GM12878 (cell line): ENCODE measurements around the gene HAUS1. TPM values are rescaled to one million over a fixed set of nuclear protein-coding genes. Genes with fewer than 3 reads are reported as not detected.

ENCODE experiments used
- ATAC-seq: fragments of 200-7000 bp; cut with Tn5 transposase; 3 replicates; pipeline ENCODE4 v1.9.1; 2020; ENCODE audit warnings: mild to moderate bottlenecking, moderate library complexity
- BruUV-seq: library from RNA; stranded (reverse); fragments of 400-500 nt; replicated peaks from 2 replicates; lab custom pipeline; 2021; lab: Mats Ljungman, UMichigan
- CTCF ChIA-PET: fragments of 300-600 bp; sonication (Branson Sonifier 250); formaldehyde crosslinking; extraction: SDS; loops from one replicate; lab custom pipeline; 2021; ENCODE audit warnings: inconsistent platforms; lab: Yijun Ruan, JAX
- POLR2A ChIA-PET: fragments of 350-600 bp; formaldehyde crosslinking; extraction: SDS; loops from one replicate; lab custom pipeline; 2021; ENCODE audit warnings: inconsistent platforms; lab: Charles Lee
- RAD21 ChIA-PET: fragments of 300-600 bp; sonication (Branson Sonifier 250); formaldehyde crosslinking; loops from one replicate; lab custom pipeline; 2023; ENCODE audit warnings: antibody characterized with exemption; ENCODE audit not compliant: unreplicated experiment; lab: Charles Lee
- SMC1A ChIA-PET: fragments of 300-600 bp; sonication (Branson Sonifier 250); formaldehyde crosslinking; loops from one replicate; lab custom pipeline; 2023; ENCODE audit not compliant: unreplicated experiment, uncharacterized antibody; lab: Charles Lee
- DNase-seq: peaks from one replicate; pipeline ENCODE4 v3.0.0-alpha.2; 2011; ENCODE audit warnings: low read depth, low spot score
- FAIRE-seq: peaks from 3 replicates; lab custom pipeline; 2011; peaks lifted over from hg19 to GRCh38; lab: Jason Lieb, UNC
- H2AFZ ChIP-seq: 2 replicates; pipeline ENCODE4 v1.6.0; 2011; ENCODE audit warnings: low read depth, low read length, control low read depth; ENCODE audit not compliant: control insufficient read depth
- H3K27ac ChIP-seq: 2 replicates; pipeline ENCODE4 v1.5.1; 2011; ENCODE audit warnings: control low read depth; ENCODE audit not compliant: control insufficient read depth, insufficient read depth
- H3K27me3 ChIP-seq, 2 experiments: replicated peaks in 1 of 2; 2 replicates each; pipeline versions ENCODE4 v1.6.0 to v1.6.1; 2011; ENCODE audit warnings: low read length in 1 of 2; ENCODE audit not compliant: control insufficient read depth in 2 of 2, insufficient read depth in 2 of 2
- H3K36me3 ChIP-seq, 2 experiments: 2 replicates each; pipeline ENCODE4 v1.5.1; 2011; ENCODE audit warnings: low read length in 1 of 2; ENCODE audit not compliant: control insufficient read depth in 2 of 2, insufficient read depth in 2 of 2
- H3K4me1 ChIP-seq: 2 replicates; pipeline ENCODE4 v1.6.1; 2011; ENCODE audit warnings: mild to moderate bottlenecking, low read length, moderate library complexity, mixed read lengths; ENCODE audit not compliant: control insufficient read depth, insufficient read depth
- H3K4me2 ChIP-seq: 2 replicates; pipeline ENCODE4 v1.6.0; 2011; ENCODE audit warnings: control low read depth; ENCODE audit not compliant: control insufficient read depth, insufficient read depth
- H3K4me3 ChIP-seq: fragments of 200-600 bp; sonication (generic); 2 replicates; pipeline ENCODE4 v1.5.1; 2016
- H3K79me2 ChIP-seq: 2 replicates; pipeline ENCODE4 v1.6.0; 2011; ENCODE audit warnings: low read length; ENCODE audit not compliant: control insufficient read depth, insufficient read depth
- H3K9ac ChIP-seq: 2 replicates; pipeline ENCODE4 v1.8.0; 2011; ENCODE audit warnings: low read length, control low read depth, mixed read lengths; ENCODE audit not compliant: control insufficient read depth, insufficient read depth
- H3K9me3 ChIP-seq: replicated peaks from 3 replicates; pipeline ENCODE4 v1.5.1; 2011; ENCODE audit warnings: mild to moderate bottlenecking, low read length; ENCODE audit not compliant: control insufficient read depth, insufficient read depth
- H4K20me1 ChIP-seq: 2 replicates; pipeline ENCODE4 v1.6.0; 2011; ENCODE audit not compliant: control insufficient read depth, insufficient read depth
- CEBPB ChIP-seq, 2 experiments: fragments of 150-350 bp in 1 of 2; IDR thresholded peaks; 2 replicates each; pipeline ENCODE4 v1.6.1; 2012 to 2014; ENCODE audit warnings: low read depth in 2 of 2, low read length in 2 of 2, borderline replicate concordance in 1 of 2, inconsistent platforms in 1 of 2
- CHD1 ChIP-seq: IDR thresholded peaks from 2 replicates; pipeline ENCODE4 v1.6.1; 2012; ENCODE audit warnings: low read depth, low read length, improper control_type of control experiment
- CTCF ChIP-seq, 3 experiments: IDR thresholded peaks in 2 of 3; conservative IDR thresholded peaks in 1 of 3; 2 replicates each; pipeline ENCODE4 v1.5.1; 2011; ENCODE audit warnings: low read depth in 3 of 3, low read length in 3 of 3, mild to moderate bottlenecking in 3 of 3, control low read depth in 2 of 3, moderate library complexity in 2 of 3, inconsistent platforms in 1 of 3, mixed read lengths in 1 of 3; ENCODE audit not compliant: control insufficient read depth in 2 of 3, insufficient read depth in 1 of 3; ENCODE audit errors: extremely low read depth in 1 of 3
- NKRF ChIP-seq: fragments of 450-650 bp; conservative IDR thresholded peaks from 2 replicates; pipeline ENCODE4 v1.6.1; 2017; ENCODE audit warnings: mild to moderate bottlenecking, moderate library complexity
- RB1 ChIP-seq: fragments of 450-650 bp; formaldehyde crosslinking; IDR thresholded peaks from 2 replicates; pipeline ENCODE4 v1.6.1; 2017; ENCODE audit warnings: mild to moderate bottlenecking, borderline replicate concordance
- SREBF1 ChIP-seq: IDR thresholded peaks from 2 replicates; pipeline ENCODE4 v1.6.1; 2012; ENCODE audit warnings: mild to moderate bottlenecking, low read length
- SREBF2 ChIP-seq: IDR thresholded peaks from 2 replicates; pipeline ENCODE4 v1.6.1; 2012; ENCODE audit warnings: mild to moderate bottlenecking, low read length
- SRF ChIP-seq, 2 experiments: IDR thresholded peaks; 2 replicates each; pipeline ENCODE4 v1.6.1; 2011; ENCODE audit warnings: low read depth in 2 of 2, low read length in 2 of 2, mild to moderate bottlenecking in 1 of 2, moderate library complexity in 1 of 2
- TARDBP ChIP-seq: IDR thresholded peaks from 2 replicates; pipeline ENCODE4 v1.6.1; 2016; ENCODE audit warnings: borderline replicate concordance
- ZBTB4 ChIP-seq: fragments of 450-650 bp; formaldehyde crosslinking; IDR thresholded peaks from 2 replicates; pipeline ENCODE4 v1.4.0; 2022; ENCODE audit warnings: mild to moderate bottlenecking, moderate library complexity
- ZNF207 ChIP-seq: fragments of 450-650 bp; IDR thresholded peaks from 2 replicates; pipeline ENCODE4 v1.6.1; 2014; ENCODE audit warnings: antibody characterized with exemption, mild to moderate bottlenecking, borderline replicate concordance
- ZNF274 ChIP-seq: IDR thresholded peaks from one replicate; pipeline ENCODE4 v1.8.0; 2011; ENCODE audit not compliant: insufficient read length, insufficient read depth
- WGBS: methylation state at CpG from one replicate; pipeline ENCODE4 v1.1.6; 2016; ENCODE audit warnings: low lambda C conversion rate; ENCODE audit not compliant: insufficient replicate concordance, insufficient coverage; ENCODE audit errors: missing lambda C conversion rate; 5-methylcytosine and 5-hydroxymethylcytosine counted together
- in situ Hi-C: fragments of 300-500 bp; cut with MboI; formaldehyde crosslinking; loops from 9 replicates; pipeline ENCODE4 v1.14.3; 2018; ENCODE audit warnings: mixed read lengths
- intact Hi-C: fragments of 100-400 bp; cut with micrococcal nuclease; formaldehyde crosslinking; loops from one replicate; pipeline ENCODE4 v1.14.2; 2022; ENCODE audit not compliant: unreplicated experiment
- polyA plus RNA-seq, 11 experiments: library from polyadenylated mRNA; depleted of rRNA in 4 of 11; unstranded in 6 of 11; stranded (reverse) in 5 of 11; fragments of >200 nt; fragmentation: Nextera tagmentation in 4 of 11; fragmentation: Illumina TruSeq in 1 of 11; extraction: Ambion mirVana in 4 of 11; extraction: Trizol in 1 of 11; gene quantifications; 1 replicate in 1 of 11; 2 replicates in 10 of 11; pipeline versions ENCODE4 v1.2.1 to v1.2.3, GENCODE V29; 2011 to 2016; ENCODE audit warnings: inconsistent platforms in 2 of 11, missing spikeins in 2 of 11, low read depth in 1 of 11
- total RNA-seq, 4 experiments: library from RNA; depleted of rRNA in 3 of 4; stranded (reverse); fragments of >200 nt in 3 of 4; fragmentation: Illumina TruSeq in 1 of 4; extraction: Trizol in 1 of 4; gene quantifications; 2 replicates each; pipeline versions ENCODE4 v1.2.1 to v1.2.3, GENCODE V29; 2013 to 2021

The HAUS1 gene
- total and polyA plus RNA-seq, 10 of the 15 experiments (the other 5 are each of a cell fraction or from before 2014, with no cell fraction given) = 41.2 to 182 (median 91.9) TPM

- FAIRE-seq = no peak
- Histone ChIP-seq H3K9ac (peak overlapping the region; percentile 77), H2AFZ (peak overlapping the region; percentile 85), H4K20me1 (no peaks in the 10 kb centered on the region; the same call in 1 of the 2 replicates), H3K9me3 (no peaks in the 10 kb centered on the region), H3K27ac (peak overlapping the region; percentile 88), H3K79me2 (peaks cover 55% of the 10 kb centered on the region), H3K4me1 (peaks cover 3% of the 10 kb centered on the region), H3K4me2 (peak overlapping the region; percentile 60), H3K36me3 (no peaks in the 10 kb centered on the region), H3K4me3 (peak overlapping the region; percentile 91), H3K27me3 (no peaks in the 10 kb centered on the region)
- SMC1A ChIA-PET = interaction anchor here (1.4 to 2.3 kb wide), 7 partner anchors 23 to 483 kb away, joined by 4 to 14 read pairs (median 6); partner anchors contain the start of gene LOXHD1
- ATAC-seq = peak; percentile 40
- POLR2A ChIA-PET = no interaction called here
- in situ Hi-C loops (no loop called here), intact Hi-C loops (loop anchor here (10.0 kb wide), 1 partner anchor 310 kb away; no protein-coding TSS in a partner anchor)
- no TSS peak for BruUV-seq
- RAD21 ChIA-PET = interaction anchor here (1.2 to 2.3 kb wide), 8 partner anchors 18 to 487 kb away, joined by 4 to 17 read pairs (median 6); partner anchors contain the start of gene LOXHD1
- DNase-seq = no peak
- WGBS = under 1% methylated on average over 59 of the region's 67 CpGs
- CTCF ChIA-PET = interaction anchor here (0.7 to 5.8 kb wide), 17 partner anchors 10 to 448 kb away, joined by 3 to 66 read pairs (median 9); partner anchors contain the start of gene ATP5F1A
- TF ChIP-seq TARDBP (no peak), CHD1 (no peak), SREBF2 (no peak), CTCF (IDR thresholded peaks at IDR 0.05 in 2 of 3, conservative IDR thresholded peaks at IDR 0.05 in 1 of 3; ENCODE audit: control insufficient read depth in 2 of 3, extremely low read depth in 1 of 3, insufficient read depth in 1 of 3, low read depth in 3 of 3, low read length in 3 of 3) (peak in 1 of 3 experiments; percentile 14; a peak in 1 of 6 replicates), CEBPB (IDR thresholded peaks at IDR 0.05; ENCODE audit: borderline replicate concordance in 1 of 2, low read depth in 2 of 2, low read length in 2 of 2) (no peak), ZNF274 (no peak), ZNF207 (no peak), ZBTB4 (CRISPR knock-in tag) (no peak), SREBF1 (no peak), NKRF (no peak), SRF (IDR thresholded peaks at IDR 0.05; ENCODE audit: low read depth in 2 of 2, low read length in 2 of 2) (no peak), RB1 (no peak)
These were observed 70.3 kb downstream of the HAUS1 start for GRCh38 chr18:46174342-46175041.
